Measurements from ENCODE around the gene TEX51.

Gene TEX51

DNA sequence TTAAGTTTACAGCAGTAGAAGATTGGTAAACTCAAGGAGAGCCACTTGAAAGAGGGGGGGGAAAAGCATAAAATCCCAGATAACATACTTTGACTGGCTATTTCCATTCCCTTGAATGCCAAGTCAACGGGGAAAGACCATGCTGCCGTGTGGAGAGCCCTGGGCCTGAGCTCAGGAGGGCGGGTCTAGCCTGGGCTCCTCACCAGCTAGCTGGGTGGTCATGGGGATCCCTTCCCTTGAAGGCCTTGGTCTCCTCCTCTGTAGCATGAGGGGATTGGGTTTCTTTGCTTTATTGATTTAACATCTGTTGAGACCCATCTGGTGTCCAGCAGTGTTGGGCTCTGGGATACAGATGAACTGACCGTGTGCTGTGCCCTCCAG, 35.0 kb downstream of the TEX51 start:
- H3K27me3 ChIP-seq: peaks cover 12% of the 10 kb centered on the region
- TF ChIP-seq CTCF (IDR thresholded peaks at IDR 0.05): no peak

DNA sequence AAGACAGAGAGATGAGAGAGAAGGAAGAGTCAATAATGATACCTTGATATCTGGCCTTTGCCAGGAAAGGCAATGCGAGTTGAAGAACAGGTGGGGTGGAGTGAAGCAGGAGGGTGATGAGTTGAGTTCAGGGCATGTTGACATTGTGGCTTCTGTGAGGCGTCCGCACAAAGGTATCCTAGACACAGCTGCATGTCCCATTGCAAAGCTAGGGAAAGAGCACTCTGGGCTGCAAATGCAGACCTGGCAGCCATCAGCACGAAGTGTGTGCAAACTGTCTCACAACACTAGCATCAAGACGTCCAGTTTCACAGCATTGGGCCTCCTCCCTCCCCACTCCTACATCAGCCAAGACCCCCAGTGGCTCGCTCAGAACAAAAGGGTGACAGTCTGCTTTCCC, 36.1 kb downstream of the TEX51 start:
- no peak overlapping the region for H3K4me3 ChIP-seq (ENCODE audit: low read depth in 1 of 2, low read length in 1 of 2)
- no peak for TF ChIP-seq CTCF (IDR thresholded peaks at IDR 0.05)
- H3K9me3 ChIP-seq: no peaks in the 10 kb centered on the region
- H3K27ac ChIP-seq: no peak overlapping the region
- no peaks in the 10 kb centered on the region for H3K4me1 ChIP-seq (ENCODE audit: control insufficient read depth in 1 of 2, insufficient read depth in 1 of 2, low read depth in 1 of 2, low read length in 1 of 2)
- peaks cover 12% of the 10 kb centered on the region for H3K27me3 ChIP-seq
- no peaks in the 10 kb centered on the region for H3K36me3 ChIP-seq

More for the DNA sequence above, 35.0 kb downstream of the TEX51 start:
- Histone ChIP-seq H3K4me1 (ENCODE audit: control insufficient read depth in 1 of 2, insufficient read depth in 1 of 2, low read depth in 1 of 2, low read length in 1 of 2) (no peaks in the 10 kb centered on the region), H3K27ac (no peak overlapping the region), H3K36me3 (no peaks in the 10 kb centered on the region), H3K9me3 (no peaks in the 10 kb centered on the region), H3K4me3 (ENCODE audit: low read depth in 1 of 2, low read length in 1 of 2) (no peak overlapping the region)

GRCh38 chr2:126935774-126936173, 37.1 kb downstream of the TEX51 start:
- H3K4me3 ChIP-seq (ENCODE audit: low read depth in 1 of 2, low read length in 1 of 2): no peak overlapping the region
- H3K4me1 ChIP-seq (ENCODE audit: control insufficient read depth in 1 of 2, insufficient read depth in 1 of 2, low read depth in 1 of 2, low read length in 1 of 2): no peaks in the 10 kb centered on the region
- no peak for TF ChIP-seq CTCF (IDR thresholded peaks at IDR 0.05)
- no peaks in the 10 kb centered on the region for H3K9me3 ChIP-seq
- no peaks in the 10 kb centered on the region for H3K36me3 ChIP-seq
- peaks cover 12% of the 10 kb centered on the region for H3K27me3 ChIP-seq
- no peak overlapping the region for H3K27ac ChIP-seq

DNA sequence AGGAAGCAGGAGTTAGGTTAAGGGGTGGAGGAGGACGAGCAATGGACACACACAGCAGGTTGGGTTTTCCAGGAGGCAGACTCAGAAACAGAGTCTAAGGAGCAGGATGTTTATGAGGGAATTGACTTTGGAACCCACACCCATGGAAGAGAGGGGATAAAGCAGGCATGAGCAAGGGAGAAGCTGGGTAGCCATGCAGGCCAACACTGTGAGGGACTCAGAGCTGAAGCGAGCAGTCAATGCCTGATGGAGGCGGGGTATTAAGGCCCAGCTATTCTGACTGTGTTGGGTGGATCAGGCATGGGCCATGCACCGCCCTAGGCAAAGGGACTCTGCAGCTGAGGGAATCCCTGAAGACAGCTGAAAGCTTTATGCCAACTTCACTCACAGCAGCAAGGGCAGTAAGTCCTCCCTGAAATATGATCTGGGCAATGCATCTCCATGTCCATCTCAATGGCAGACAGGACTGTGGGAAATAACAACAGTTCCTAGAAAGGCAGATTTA, 37.6 kb downstream of the TEX51 start:
- Histone ChIP-seq H3K4me3 (ENCODE audit: low read depth in 1 of 2, low read length in 1 of 2) (no peak overlapping the region), H3K27ac (no peak overlapping the region), H3K36me3 (no peaks in the 10 kb centered on the region), H3K4me1 (ENCODE audit: control insufficient read depth in 1 of 2, insufficient read depth in 1 of 2, low read depth in 1 of 2, low read length in 1 of 2) (no peaks in the 10 kb centered on the region), H3K27me3 (peaks cover 12% of the 10 kb centered on the region), H3K9me3 (no peaks in the 10 kb centered on the region)
- no peak for TF ChIP-seq CTCF (IDR thresholded peaks at IDR 0.05)

DNA sequence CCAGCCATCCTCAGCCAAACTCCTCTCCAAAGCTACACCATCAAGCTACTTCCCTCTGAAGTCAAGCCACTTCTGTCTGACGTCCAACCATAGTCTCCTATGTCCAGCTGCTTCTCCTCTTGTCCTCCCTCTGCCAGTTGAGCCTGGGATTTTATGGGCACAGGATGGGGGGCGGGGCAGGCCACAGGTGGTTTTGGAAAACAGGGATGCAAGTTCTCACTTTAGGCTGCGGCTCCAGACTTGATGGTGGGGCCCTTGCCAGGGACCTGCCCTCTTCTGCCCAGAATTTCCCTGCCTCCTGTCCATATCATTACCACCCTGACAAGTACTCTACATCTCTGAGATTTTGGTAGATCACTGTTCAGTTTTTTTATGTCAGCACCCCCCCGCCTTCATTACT, 41.6 kb downstream of the TEX51 start:
- Histone ChIP-seq H3K4me1 (ENCODE audit: control insufficient read depth in 1 of 2, insufficient read depth in 1 of 2, low read depth in 1 of 2, low read length in 1 of 2) (no peaks in the 10 kb centered on the region), H3K4me3 (ENCODE audit: low read depth in 1 of 2, low read length in 1 of 2) (no peak overlapping the region), H3K27ac (no peak overlapping the region), H3K9me3 (no peaks in the 10 kb centered on the region), H3K27me3 (peaks cover 16% of the 10 kb centered on the region), H3K36me3 (no peaks in the 10 kb centered on the region)
- TF ChIP-seq CTCF (IDR thresholded peaks at IDR 0.05): no peak

All from neutrophil (primary cell).